Occipital lobe (tissue), 2 donors: ENCODE results near the gene CSRNP3. TPM values are rescaled to one million over a fixed set of nuclear protein-coding genes. Genes with fewer than 3 reads are reported as not detected.

Experiments used
- DNase-seq: peaks from one replicate; lab custom pipeline; 2025; lab: John Stamatoyannopoulos, UW
- total RNA-seq: library from RNA; depleted of rRNA; stranded (reverse); fragments of >200 nt; gene quantifications from one replicate; pipeline ENCODE4 v1.2.3, GENCODE V29; 2014

CSRNP3 gene
- total RNA-seq, 1 donor from 2014 or later = 246 TPM

GRCh38 chr2:165679621-165680020, 210.1 kb downstream of the CSRNP3 start:
- no peak for DNase-seq

- peak; percentile 15 for DNase-seq
Observed at GRCh38 chr2:165681841-165682240, 212.3 kb downstream of the CSRNP3 start.

- no peak for DNase-seq
Observed at GRCh38 chr2:165682546-165682945, 213.0 kb downstream of the CSRNP3 start.

GRCh38 chr2:165686800-165687199, 217.3 kb downstream of the CSRNP3 start:
- no peak for DNase-seq

- no peak for DNase-seq
Observed at GRCh38 chr2:165687426-165688002, 218.0 kb downstream of the CSRNP3 start.

- DNase-seq = peak; percentile 38
Observed at GRCh38 chr2:165691615-165692014, 222.1 kb downstream of the CSRNP3 start.

- no peak for DNase-seq
Observed at GRCh38 chr2:165692906-165693305, 223.4 kb downstream of the CSRNP3 start.

GRCh38 chr2:165693838-165694237, 224.3 kb downstream of the CSRNP3 start:
- no peak for DNase-seq

- DNase-seq = no peak
Observed at GRCh38 chr2:165697748-165698443, 228.4 kb downstream of the CSRNP3 start.

GRCh38 chr2:165698444-165698884, 229.0 kb downstream of the CSRNP3 start:
- peak; percentile 12 for DNase-seq

GRCh38 chr2:165699946-165700345, 230.4 kb downstream of the CSRNP3 start:
- DNase-seq = no peak

GRCh38 chr2:165700531-165700930, 231.0 kb downstream of the CSRNP3 start:
- DNase-seq = no peak

GRCh38 chr2:165701147-165701546, 231.6 kb downstream of the CSRNP3 start:
- DNase-seq = no peak

GRCh38 chr2:165706960-165707487, 237.5 kb downstream of the CSRNP3 start:
- no peak for DNase-seq

- DNase-seq = no peak
Observed at GRCh38 chr2:165716091-165716490, 246.6 kb downstream of the CSRNP3 start.

GRCh38 chr2:165718610-165719210, 249.2 kb downstream of the CSRNP3 start:
- DNase-seq = no peak

GRCh38 chr2:165720511-165720910, 251.0 kb downstream of the CSRNP3 start:
- no peak for DNase-seq

GRCh38 chr2:165725421-165725820, 255.9 kb downstream of the CSRNP3 start:
- no peak for DNase-seq
